ENCODE data around the gene SMIM23.
"Not testable (repeated sequence)": the region's sequence is repeated elsewhere in the genome, so short reads cannot be mapped to it uniquely, and the experiment has no call there.

SMIM23 gene

DNA sequence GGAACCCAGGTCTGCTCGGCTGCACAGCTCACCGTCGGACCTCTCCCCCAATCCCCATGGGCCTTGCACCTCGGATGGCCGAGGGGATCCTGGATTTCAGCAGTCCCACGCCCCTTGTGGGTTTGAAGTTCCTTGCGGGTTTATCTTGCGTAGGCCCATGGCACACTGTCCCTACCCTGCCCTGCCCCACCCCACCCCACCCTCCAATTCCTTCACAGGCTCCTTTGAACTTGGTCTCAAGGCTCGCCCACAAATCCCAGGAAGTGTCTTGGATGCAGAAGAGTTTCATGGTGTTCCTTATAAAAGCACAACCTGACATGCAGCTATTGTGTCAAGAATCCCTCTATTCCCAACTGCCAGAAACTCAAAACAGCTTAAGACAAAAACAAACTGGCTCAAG lies 11.2 kb upstream of the SMIM23 start:
- DNase-seq = no peak

DNA sequence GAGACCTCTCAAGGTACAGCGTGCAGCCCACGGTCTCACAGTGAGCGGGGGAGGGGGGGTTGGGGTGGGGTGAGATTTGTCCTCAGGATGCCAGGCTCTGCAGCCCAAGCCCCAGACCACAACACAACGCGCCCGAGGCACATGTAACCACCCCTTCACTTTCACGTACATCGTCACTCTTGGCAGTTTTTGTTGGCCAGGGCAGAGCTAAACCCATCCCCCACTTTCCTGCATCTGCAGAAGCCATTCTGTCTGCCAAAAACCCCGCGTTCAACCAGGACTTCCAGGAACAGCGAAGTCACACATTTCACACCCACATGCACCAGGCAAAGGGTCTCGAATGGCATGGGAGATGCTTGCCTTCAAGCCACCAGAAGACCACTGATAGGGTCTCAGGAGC lies 9.4 kb upstream of the SMIM23 start:
- DNase-seq = no peak

DNA sequence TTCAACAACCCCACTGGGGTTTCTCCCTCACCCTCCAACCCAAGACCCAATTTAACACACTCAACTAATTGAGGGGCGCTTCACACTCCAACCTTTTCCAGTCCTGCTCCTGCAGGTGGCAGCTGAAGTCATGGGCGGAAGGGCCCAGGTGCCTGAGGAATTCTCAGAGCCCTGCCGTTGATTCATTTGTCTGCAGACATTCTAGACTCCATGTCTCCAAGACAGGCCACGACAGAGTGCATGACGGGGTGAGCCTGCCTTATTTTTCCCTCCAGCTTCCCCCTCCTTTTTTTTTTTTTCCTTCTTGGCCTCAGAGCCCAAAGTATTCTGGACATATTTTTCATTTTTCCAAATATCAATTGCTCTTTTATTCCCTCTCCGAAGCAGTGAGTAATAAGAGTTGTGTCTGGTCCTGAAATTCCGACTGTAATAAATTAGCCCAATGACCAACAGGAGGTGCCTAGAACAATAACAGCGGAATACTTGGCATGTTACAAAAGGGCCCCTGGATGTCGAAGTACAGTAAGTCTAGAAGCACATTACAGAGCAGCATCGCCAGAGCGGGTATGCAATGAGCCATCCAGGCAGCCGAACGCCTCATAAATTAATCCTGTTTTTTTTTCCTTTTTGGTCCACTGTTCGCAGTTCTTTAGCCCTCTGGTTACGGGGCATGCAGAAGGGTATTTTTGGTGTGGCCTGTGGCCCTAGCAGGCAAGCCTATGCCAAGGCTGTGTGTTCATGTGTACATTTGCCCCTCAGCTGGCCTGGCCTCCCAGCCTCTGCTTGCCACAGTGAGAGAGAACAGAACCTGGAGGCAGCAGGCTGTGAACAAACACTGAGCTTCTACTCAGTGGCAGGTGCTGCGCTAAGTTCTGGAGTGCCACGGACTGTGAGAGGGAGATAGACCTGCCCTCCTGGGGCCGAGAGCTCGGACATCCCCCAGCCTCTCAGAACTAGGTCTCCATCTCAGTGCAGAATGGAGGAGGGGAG lies 8.6 kb upstream of the SMIM23 start:
- no peak for DNase-seq

GRCh38 chr5:171781744-171782143 lies 3.9 kb upstream of the SMIM23 start:
- not testable (repeated sequence) for DNase-seq

GRCh38 chr5:171782332-171782966 lies 3.2 kb upstream of the SMIM23 start:
- no peak for DNase-seq

DNA sequence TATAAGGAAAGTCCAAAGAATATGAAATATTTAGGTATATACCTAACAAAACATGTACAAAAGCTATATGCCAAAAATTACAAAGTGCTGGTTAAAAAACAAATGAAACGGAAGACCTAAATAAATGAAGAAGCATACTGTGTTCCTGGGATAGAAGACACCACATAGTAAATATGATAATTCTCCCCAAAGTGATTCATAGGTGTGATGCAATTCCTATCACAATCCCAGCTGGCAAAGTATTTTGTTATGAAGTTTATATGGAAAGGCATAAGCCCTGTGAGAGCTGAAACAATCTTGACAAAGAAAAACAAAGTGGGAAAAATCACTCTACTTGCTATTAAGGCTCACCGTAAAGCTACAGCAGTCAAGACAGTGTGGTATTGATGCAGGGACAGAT lies 2.6 kb upstream of the SMIM23 start:
- no peak for DNase-seq

GRCh38 chr5:171789353-171789752 lies 3.7 kb downstream of the SMIM23 start:
- DNase-seq = no peak

DNA sequence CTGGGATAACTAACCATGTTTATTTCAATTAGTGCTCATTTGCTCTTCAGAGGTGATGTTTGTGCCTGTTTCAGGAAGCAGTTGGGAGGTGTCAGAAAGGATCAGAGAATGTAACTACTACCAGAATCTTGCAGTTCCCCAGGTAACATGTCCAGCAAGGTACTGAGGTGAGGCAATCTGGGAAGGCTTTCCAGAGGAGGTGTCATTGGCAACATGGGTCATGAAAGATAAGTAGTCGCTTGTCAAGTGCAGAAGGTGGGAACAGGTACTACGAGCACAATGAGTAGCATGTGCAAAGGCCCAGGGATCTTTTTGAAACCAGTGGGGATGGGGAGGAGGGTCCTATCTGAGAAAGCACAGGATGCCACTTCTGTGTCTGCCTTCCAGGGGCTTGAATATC lies 4.8 kb downstream of the SMIM23 start:
- no peak for DNase-seq

DNA sequence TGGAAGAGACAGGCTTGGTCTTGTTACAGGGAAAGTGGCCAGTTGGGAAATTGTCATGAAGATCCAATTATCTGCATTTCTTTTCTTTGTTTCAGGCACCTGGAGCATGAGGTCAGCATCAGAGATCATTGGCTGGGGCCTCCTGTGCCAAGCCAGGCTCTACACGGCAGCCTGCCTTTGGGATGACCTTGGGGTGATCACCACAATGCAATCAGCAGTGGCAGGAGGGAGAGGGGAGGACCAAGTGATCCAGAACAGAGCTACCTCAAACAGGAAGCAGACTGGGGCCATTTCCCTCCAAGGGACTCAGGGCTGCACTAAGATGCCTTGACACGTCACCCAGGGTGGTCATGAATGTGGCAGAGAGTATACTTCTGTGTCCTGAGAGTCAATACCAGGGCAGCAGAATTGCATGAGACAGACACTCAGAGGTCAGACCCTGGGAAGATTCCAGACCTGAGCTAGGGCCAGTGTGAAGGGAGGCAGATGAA lies 8.9 kb downstream of the SMIM23 start:
- no peak for DNase-seq

DNA sequence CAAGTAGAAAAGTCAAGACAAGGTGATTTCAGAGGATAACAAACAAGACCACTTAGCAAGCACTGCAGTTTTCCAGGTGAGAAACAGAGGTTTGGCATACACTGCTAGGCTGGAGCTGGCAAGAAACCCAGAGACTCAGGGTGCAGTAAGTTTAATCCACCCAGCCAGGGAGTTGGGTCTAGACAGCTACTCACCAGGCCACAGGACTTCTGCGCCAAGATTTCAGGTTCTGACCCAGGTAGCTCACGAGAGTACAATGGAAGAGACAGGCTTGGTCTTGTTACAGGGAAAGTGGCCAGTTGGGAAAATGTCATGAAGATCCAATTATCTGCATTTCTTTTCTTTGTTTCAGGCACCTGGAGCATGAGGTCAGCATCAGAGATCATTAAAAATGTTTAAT lies 9.8 kb downstream of the SMIM23 start:
- no peak for DNase-seq

DNA sequence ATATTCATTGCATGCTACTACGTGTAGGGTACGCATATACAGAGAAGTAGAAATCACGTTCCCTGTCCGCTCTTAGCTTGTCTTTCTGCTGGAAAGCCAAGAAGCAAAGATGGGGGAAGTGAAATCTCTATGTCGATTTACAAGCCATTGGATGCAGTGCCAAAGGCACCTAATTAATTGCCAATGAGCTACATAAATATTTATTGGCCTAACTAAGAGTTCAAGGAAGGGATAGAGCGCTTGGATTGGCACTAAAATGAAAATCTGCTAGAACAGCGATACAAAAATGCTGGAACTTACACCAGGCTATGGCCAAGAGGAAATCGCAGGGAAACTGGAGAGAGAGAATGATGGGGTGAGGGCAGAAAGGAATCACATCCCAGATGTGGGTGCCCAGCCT lies 10.8 kb downstream of the SMIM23 start:
- no peak for DNase-seq

DNA sequence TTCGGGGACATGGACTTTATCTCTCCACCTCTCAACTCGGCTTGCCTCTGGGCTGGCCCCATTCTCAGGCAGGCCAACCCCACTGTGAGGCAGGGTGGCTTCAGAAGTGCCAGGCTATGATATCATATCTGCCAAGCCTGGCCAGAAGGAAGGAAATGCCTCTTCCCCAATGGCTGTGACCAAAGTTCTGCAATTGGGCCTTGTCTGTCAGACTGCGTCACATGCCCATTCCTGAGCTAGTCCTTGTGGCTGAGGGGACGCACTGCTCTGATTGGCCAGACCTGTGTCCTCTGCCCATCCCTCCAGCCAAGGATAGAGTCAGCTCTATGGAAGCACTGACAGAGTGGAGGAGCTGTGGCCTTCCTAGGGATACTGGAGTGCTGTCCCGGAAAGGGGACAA lies 11.9 kb downstream of the SMIM23 start:
- DNase-seq = no peak

DNA sequence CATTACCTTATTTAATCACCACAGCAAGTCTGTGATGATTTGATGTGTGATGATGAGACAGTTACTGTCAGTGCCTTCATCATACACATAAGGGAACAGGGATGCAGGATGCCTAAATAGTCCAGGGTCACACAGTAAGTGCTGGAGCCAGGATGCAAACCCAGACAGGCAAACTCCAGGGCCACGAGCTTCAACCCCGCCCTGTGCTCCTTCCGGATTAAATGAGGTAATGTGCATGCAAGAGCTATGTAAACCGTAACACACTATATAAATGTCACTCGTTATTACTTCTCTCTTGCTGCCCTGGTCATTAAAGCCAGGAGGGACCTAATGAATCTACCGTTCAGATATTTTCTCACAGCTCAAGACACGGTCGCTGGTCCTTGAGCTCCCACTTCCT lies 12.8 kb downstream of the SMIM23 start:
- DNase-seq = no peak

DNA sequence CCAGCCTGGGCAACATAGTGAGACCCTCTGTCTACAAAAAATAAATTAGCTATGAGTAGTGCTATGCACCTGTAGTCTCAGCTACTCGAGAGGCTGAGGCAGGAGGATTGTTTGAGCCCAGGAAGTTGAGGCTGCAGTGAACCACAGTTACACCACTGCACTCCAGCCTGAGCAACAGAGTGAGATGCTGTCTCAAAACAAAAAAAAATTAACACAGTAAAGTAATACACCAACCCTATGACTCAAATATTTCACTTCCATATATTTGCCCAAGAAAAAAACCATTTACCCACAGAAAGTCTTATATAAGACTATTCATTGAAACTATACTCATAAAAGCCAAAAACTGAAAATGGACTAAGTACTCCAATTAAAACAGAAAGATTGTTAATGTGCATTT lies 16.2 kb downstream of the SMIM23 start:
- no peak for DNase-seq

- DNase-seq = no peak
These were observed 20.1 kb downstream of the SMIM23 start for GRCh38 chr5:171805746-171806145.

GRCh38 chr5:171806976-171807747 lies 21.5 kb downstream of the SMIM23 start:
- DNase-seq = peak; percentile 57

DNA sequence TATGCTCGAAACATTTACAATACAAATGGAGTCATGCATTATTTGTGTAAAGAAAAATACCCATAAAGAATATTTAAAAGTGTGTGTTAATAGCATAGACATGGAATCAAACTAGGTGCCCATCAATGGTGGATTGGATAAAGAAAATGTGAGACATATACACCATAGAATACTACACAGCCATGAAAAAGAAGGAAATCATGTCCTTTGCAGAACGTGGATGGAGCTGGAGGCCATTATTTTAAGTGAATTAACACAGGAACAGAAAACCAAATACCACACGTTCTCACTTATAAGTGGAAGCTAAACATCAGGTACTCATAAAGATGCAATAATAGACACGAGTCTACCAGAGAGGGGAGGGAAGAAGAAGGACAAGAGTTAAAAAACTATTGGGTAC lies 22.8 kb downstream of the SMIM23 start:
- no peak for DNase-seq

DNA sequence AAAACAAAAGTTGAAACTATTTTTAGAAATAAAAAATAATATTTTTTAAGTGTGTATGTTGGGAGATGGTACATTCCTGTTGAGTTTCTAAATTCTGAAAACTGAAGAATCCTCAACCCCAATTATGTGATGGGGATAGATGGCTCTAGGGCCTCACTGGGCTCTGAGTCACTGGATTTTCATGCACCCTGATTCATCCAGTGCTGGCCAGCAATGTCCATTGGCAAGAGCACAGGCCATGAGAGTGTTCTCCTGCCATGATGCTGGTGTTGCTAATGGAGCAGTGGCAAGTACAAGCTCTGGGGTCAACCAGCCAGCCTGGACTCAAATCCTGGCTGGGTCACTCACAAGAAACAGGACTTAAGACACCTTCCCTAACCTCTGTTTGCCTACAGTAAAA lies 23.3 kb downstream of the SMIM23 start:
- DNase-seq = no peak

DNA sequence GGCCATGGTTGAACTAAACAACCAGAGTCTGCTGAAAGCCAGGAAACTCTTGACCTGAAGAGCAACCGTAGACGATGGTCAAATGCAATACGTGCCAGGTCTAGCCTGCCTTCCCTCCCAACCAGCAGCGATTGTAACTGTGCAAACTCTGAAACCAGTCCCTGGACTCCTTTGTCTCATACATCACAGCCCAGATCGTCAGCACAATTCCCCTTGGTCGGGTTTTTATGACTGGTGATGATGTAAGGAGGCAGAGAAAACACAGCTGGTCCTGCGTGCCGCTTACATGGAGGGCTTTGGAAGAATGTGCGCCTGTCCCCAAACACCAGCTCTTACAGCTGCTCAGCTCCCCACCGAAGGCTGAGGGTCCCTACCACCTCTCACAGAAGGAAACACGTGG lies 24.6 kb downstream of the SMIM23 start:
- peak; percentile 9 for DNase-seq

DNA sequence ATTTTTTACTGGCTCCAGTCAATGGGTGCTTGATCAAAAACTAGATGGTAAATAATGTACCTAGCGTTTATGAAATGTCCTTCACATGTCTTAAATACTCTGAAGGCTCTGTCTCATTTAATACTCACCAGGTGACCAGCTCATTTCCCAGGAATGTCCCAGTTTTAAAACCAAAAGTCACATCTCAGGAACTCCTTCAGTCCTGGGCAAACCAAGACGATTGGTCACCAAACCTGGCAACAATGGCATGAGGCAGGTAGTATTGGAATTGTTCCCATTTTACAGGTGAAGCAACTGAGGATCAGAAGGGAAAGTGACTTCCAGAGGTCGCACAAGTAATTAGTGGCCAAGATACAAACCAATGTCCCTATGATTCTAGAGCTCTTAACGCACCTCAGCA lies 27.7 kb downstream of the SMIM23 start:
- DNase-seq = no peak

DNA sequence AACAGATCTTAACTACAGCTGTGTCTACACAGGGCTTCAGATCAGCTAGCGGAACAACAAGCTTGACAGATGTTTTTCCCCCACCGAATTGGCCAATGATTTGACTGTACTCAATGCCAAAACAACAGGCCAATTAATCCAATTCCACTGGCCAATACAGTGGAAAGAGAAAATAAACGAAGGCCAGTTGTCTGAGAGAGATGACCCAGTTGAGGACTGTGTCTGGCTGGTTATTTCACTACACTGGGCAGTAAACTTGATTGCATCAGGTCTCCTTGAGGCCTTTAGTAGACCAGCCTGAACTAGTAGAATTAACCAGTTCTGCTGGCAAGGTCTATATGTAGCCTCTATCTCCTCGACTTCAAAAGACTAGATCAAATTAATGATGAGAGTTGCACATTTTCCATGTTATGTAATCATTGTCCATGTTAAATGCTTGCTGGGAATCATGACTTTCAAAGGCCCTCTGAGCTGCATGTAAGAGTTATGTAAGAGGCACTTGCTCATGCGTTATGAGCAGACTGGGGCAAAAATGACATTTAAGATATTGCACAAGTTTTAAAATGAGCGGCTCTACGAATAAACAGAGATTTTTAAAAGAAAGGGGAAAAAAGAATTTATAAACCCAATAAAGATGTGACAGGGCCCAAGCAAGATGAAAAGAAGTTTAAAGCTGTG lies 28.3 kb downstream of the SMIM23 start:
- no peak for DNase-seq

- DNase-seq = no peak
These were observed 31.0 kb downstream of the SMIM23 start for GRCh38 chr5:171816666-171817065.

DNA sequence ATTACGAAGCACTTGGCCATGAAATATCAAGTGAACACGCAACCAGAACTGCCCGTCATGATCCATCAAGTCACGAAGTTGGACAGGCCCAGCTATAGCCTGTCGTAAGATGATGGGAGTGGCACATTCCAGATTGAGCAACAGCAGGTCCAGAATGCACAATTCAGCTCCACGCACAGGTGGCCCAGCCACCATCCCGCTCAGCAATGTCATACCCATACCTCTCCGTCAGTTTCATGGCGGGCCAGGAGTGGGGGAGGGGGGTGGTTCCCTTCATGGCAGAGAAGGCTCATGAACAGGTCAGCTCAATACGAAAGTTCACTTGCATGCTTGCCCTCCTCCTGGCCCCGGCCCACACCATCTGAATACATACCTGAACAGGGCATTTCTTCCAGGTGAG lies 34.9 kb downstream of the SMIM23 start:
- DNase-seq = no peak

Data from NCI-H69 (cell line).